ENCODE results near the gene FBN1.

The FBN1 gene

GRCh38 chr15:48426941-48427340 is 218.6 kb downstream of the FBN1 start:
- no peak overlapping the region for H3K4me3 ChIP-seq (ENCODE audit: low read length in 2 of 2)
- no peaks in the 10 kb centered on the region for H3K79me1 ChIP-seq (ENCODE audit: low read depth, low read length)
- H3K4ac ChIP-seq (ENCODE audit: low read length) = no peak overlapping the region
- H3K9ac ChIP-seq (ENCODE audit: low read depth, low read length, poor library complexity) = no peak overlapping the region
- H2BK5ac ChIP-seq (ENCODE audit: low read length) = no peak overlapping the region
- H3K9me3 ChIP-seq (replicated peaks in 1 of 2; ENCODE audit: control insufficient read depth in 2 of 2, insufficient read depth in 1 of 2, low read depth in 1 of 2, low read length in 2 of 2) = no peaks in the 10 kb centered on the region
- WGBS, 2 donors (ENCODE audit: extremely low coverage in 2 of 2, insufficient read length in 2 of 2, insufficient replicate concordance in 1 of 2) = no CpG with 5 or more reads among the region's 2 CpGs
- no peak overlapping the region for H2AK5ac ChIP-seq (ENCODE audit: low read depth, low read length)
- no peak overlapping the region for H3K23ac ChIP-seq (ENCODE audit: low read depth, low read length, poor library complexity)
- no peak overlapping the region for H2BK15ac ChIP-seq (ENCODE audit: low read length)
- no peak overlapping the region for H2BK12ac ChIP-seq (ENCODE audit: low read length)
- no peak overlapping the region for H2AFZ ChIP-seq (ENCODE audit: low read length)
- H3K36me3 ChIP-seq (replicated peaks in 1 of 2; ENCODE audit: control insufficient read depth in 2 of 2, insufficient read depth in 2 of 2, low read length in 2 of 2) = peaks cover 22 to 41% of the 10 kb centered on the region in 2 donors
- H3K4me1 ChIP-seq (ENCODE audit: control insufficient read depth in 2 of 2, insufficient read depth in 1 of 2, low read depth in 1 of 2, low read length in 2 of 2) = peaks cover 0 to 4% of the 10 kb centered on the region in 2 donors
- H2BK120ac ChIP-seq (ENCODE audit: low read depth, low read length) = no peak overlapping the region
- no peak overlapping the region for H3K4me2 ChIP-seq (ENCODE audit: insufficient read depth, low read length, poor library complexity, severe bottlenecking)
- no peak overlapping the region for H4K91ac ChIP-seq (ENCODE audit: low read depth, low read length, poor library complexity)
- no peak overlapping the region for H4K8ac ChIP-seq (ENCODE audit: low read depth, low read length)
- H3K14ac ChIP-seq (ENCODE audit: low read length) = no peak overlapping the region
- H3K27ac ChIP-seq (replicated peaks; ENCODE audit: low read length) = no peak overlapping the region
- H3K18ac ChIP-seq (ENCODE audit: low read length) = no peak overlapping the region
- no peaks in the 10 kb centered on the region for H3K27me3 ChIP-seq (ENCODE audit: control insufficient read depth in 3 of 3, insufficient read depth in 3 of 3, low read depth in 1 of 3, low read length in 3 of 3)
- DNase-seq (ENCODE audit: low spot score) = no peak

- Histone ChIP-seq H3K27me3 (ENCODE audit: control insufficient read depth in 3 of 3, insufficient read depth in 3 of 3, low read depth in 1 of 3, low read length in 3 of 3) (no peaks in the 10 kb centered on the region), H3K23ac (ENCODE audit: low read depth, low read length, poor library complexity) (no peak overlapping the region), H3K9ac (ENCODE audit: low read depth, low read length, poor library complexity) (no peak overlapping the region), H2BK5ac (ENCODE audit: low read length) (no peak overlapping the region), H2AFZ (ENCODE audit: low read length) (no peak overlapping the region), H4K8ac (ENCODE audit: low read depth, low read length) (no peak overlapping the region), H3K14ac (ENCODE audit: low read length) (no peak overlapping the region), H2BK12ac (ENCODE audit: low read length) (no peak overlapping the region), H4K91ac (ENCODE audit: low read depth, low read length, poor library complexity) (no peak overlapping the region), H3K79me1 (ENCODE audit: low read depth, low read length) (no peaks in the 10 kb centered on the region), H3K18ac (ENCODE audit: low read length) (no peak overlapping the region), H3K9me3 (replicated peaks in 1 of 2; ENCODE audit: control insufficient read depth in 2 of 2, insufficient read depth in 1 of 2, low read depth in 1 of 2, low read length in 2 of 2) (no peaks in the 10 kb centered on the region), H2AK5ac (ENCODE audit: low read depth, low read length) (no peak overlapping the region), H3K4me3 (ENCODE audit: low read length in 2 of 2) (no peak overlapping the region), H3K27ac (replicated peaks; ENCODE audit: low read length) (no peak overlapping the region), H3K4me2 (ENCODE audit: insufficient read depth, low read length, poor library complexity, severe bottlenecking) (no peak overlapping the region), H3K4me1 (ENCODE audit: control insufficient read depth in 2 of 2, insufficient read depth in 1 of 2, low read depth in 1 of 2, low read length in 2 of 2) (peaks cover 0 to 5% of the 10 kb centered on the region in 2 donors), H3K36me3 (replicated peaks in 1 of 2; ENCODE audit: control insufficient read depth in 2 of 2, insufficient read depth in 2 of 2, low read length in 2 of 2) (peaks cover 25 to 47% of the 10 kb centered on the region in 2 donors), H2BK15ac (ENCODE audit: low read length) (no peak overlapping the region), H3K4ac (ENCODE audit: low read length) (no peak overlapping the region), H2BK120ac (ENCODE audit: low read depth, low read length) (no peak overlapping the region)
- no peak for DNase-seq (ENCODE audit: low spot score)
Measured at GRCh38 chr15:48426044-48426443, 219.5 kb downstream of the FBN1 start.

- peak overlapping the region; percentile 89 for H3K23ac ChIP-seq (ENCODE audit: low read depth, low read length, poor library complexity)
- H3K27me3 ChIP-seq (ENCODE audit: control insufficient read depth in 3 of 3, insufficient read depth in 3 of 3, low read depth in 1 of 3, low read length in 3 of 3) = no peaks in the 10 kb centered on the region
- no peak overlapping the region for H3K9ac ChIP-seq (ENCODE audit: low read depth, low read length, poor library complexity)
- peak overlapping the region; percentile 4 for H3K18ac ChIP-seq (ENCODE audit: low read length)
- no peak overlapping the region for H3K14ac ChIP-seq (ENCODE audit: low read length)
- H2AFZ ChIP-seq (ENCODE audit: low read length) = no peak overlapping the region
- no peak overlapping the region for H2BK5ac ChIP-seq (ENCODE audit: low read length)
- no peaks in the 10 kb centered on the region for H3K79me1 ChIP-seq (ENCODE audit: low read depth, low read length)
- H3K4ac ChIP-seq (ENCODE audit: low read length) = no peak overlapping the region
- peaks cover 0 to 2% of the 10 kb centered on the region in 2 donors for H3K9me3 ChIP-seq (replicated peaks in 1 of 2; ENCODE audit: control insufficient read depth in 2 of 2, insufficient read depth in 1 of 2, low read depth in 1 of 2, low read length in 2 of 2)
- H2BK120ac ChIP-seq (ENCODE audit: low read depth, low read length) = no peak overlapping the region
- no peak overlapping the region for H4K91ac ChIP-seq (ENCODE audit: low read depth, low read length, poor library complexity)
- H3K4me2 ChIP-seq (ENCODE audit: insufficient read depth, low read length, poor library complexity, severe bottlenecking) = no peak overlapping the region
- H2BK12ac ChIP-seq (ENCODE audit: low read length) = peak overlapping the region; percentile 11
- no peak overlapping the region for H2AK5ac ChIP-seq (ENCODE audit: low read depth, low read length)
- H2BK15ac ChIP-seq (ENCODE audit: low read length) = no peak overlapping the region
- H3K36me3 ChIP-seq (replicated peaks in 1 of 2; ENCODE audit: control insufficient read depth in 2 of 2, insufficient read depth in 2 of 2, low read length in 2 of 2) = peaks cover 27 to 49% of the 10 kb centered on the region in 2 donors
- DNase-seq (ENCODE audit: low spot score) = no peak
- no CpG with 5 or more reads among the region's 2 CpGs for WGBS, 2 donors (ENCODE audit: extremely low coverage in 2 of 2, insufficient read length in 2 of 2, insufficient replicate concordance in 1 of 2)
- H3K27ac ChIP-seq (replicated peaks; ENCODE audit: low read length) = no peak overlapping the region
- H3K4me1 ChIP-seq (ENCODE audit: control insufficient read depth in 2 of 2, insufficient read depth in 1 of 2, low read depth in 1 of 2, low read length in 2 of 2) = peaks cover 0 to 3% of the 10 kb centered on the region in 2 donors
- H3K4me3 ChIP-seq (ENCODE audit: low read length in 2 of 2) = no peak overlapping the region
- no peak overlapping the region for H4K8ac ChIP-seq (ENCODE audit: low read depth, low read length)
Measured at GRCh38 chr15:48425051-48425450, 220.5 kb downstream of the FBN1 start.

DNA sequence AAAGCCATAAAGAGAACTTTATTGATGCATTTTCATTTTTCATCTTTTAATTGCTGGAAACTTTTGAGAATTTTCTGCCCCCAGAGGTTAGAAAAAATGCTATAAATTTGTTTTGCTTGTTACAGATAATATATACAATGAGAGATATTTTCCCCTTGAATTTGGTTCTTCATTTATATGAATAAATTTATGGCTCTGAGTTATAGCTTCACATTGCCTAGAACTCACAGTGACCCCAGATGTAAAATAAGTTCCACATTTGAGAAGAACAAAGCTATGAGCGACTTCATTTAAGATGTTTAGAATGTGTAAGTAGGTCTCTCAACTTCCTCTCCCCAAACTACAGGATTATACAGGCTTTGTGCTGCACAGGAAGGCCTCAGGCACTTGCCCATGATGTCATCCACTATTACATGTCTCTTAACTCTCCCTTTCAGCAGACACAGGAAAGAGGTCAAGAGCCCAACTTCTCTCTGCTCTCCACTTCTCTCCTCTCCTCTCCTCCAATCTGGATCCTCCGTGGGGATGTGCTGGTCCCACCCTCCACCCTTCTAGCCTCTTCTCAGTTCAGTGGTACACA is 221.5 kb downstream of the FBN1 start:
- no peaks in the 10 kb centered on the region for H3K27me3 ChIP-seq (ENCODE audit: control insufficient read depth in 3 of 3, insufficient read depth in 3 of 3, low read depth in 1 of 3, low read length in 3 of 3)
- H2BK12ac ChIP-seq (ENCODE audit: low read length) = no peak overlapping the region
- peaks cover 0 to 2% of the 10 kb centered on the region in 2 donors for H3K9me3 ChIP-seq (replicated peaks in 1 of 2; ENCODE audit: control insufficient read depth in 2 of 2, insufficient read depth in 1 of 2, low read depth in 1 of 2, low read length in 2 of 2)
- no peak for DNase-seq (ENCODE audit: low spot score)
- no peak overlapping the region for H3K4me2 ChIP-seq (ENCODE audit: insufficient read depth, low read length, poor library complexity, severe bottlenecking)
- no peak overlapping the region for H2BK15ac ChIP-seq (ENCODE audit: low read length)
- H3K4me1 ChIP-seq (ENCODE audit: control insufficient read depth in 2 of 2, insufficient read depth in 1 of 2, low read depth in 1 of 2, low read length in 2 of 2) = peaks cover 0 to 3% of the 10 kb centered on the region in 2 donors
- H3K14ac ChIP-seq (ENCODE audit: low read length) = no peak overlapping the region
- H3K4me3 ChIP-seq (ENCODE audit: low read length in 2 of 2) = no peak overlapping the region
- no peak overlapping the region for H2AFZ ChIP-seq (ENCODE audit: low read length)
- H3K23ac ChIP-seq (ENCODE audit: low read depth, low read length, poor library complexity) = no peak overlapping the region
- H3K9ac ChIP-seq (ENCODE audit: low read depth, low read length, poor library complexity) = no peak overlapping the region
- H4K91ac ChIP-seq (ENCODE audit: low read depth, low read length, poor library complexity) = no peak overlapping the region
- H2AK5ac ChIP-seq (ENCODE audit: low read depth, low read length) = no peak overlapping the region
- WGBS, 2 donors (ENCODE audit: extremely low coverage in 2 of 2, insufficient read length in 2 of 2, insufficient replicate concordance in 1 of 2) = no CpG with 5 or more reads among the region's 2 CpGs
- no peak overlapping the region for H2BK5ac ChIP-seq (ENCODE audit: low read length)
- peaks cover 25 to 56% of the 10 kb centered on the region in 2 donors for H3K36me3 ChIP-seq (replicated peaks in 1 of 2; ENCODE audit: control insufficient read depth in 2 of 2, insufficient read depth in 2 of 2, low read length in 2 of 2)
- H3K79me1 ChIP-seq (ENCODE audit: low read depth, low read length) = no peaks in the 10 kb centered on the region
- H4K8ac ChIP-seq (ENCODE audit: low read depth, low read length) = no peak overlapping the region
- H3K27ac ChIP-seq (replicated peaks; ENCODE audit: low read length) = no peak overlapping the region
- H3K18ac ChIP-seq (ENCODE audit: low read length) = no peak overlapping the region
- H3K4ac ChIP-seq (ENCODE audit: low read length) = no peak overlapping the region
- no peak overlapping the region for H2BK120ac ChIP-seq (ENCODE audit: low read depth, low read length)
